Smooth muscle cell (in vitro differentiated cells): ENCODE results near the gene FBXW10B. TPM values are rescaled to one million over a fixed set of nuclear protein-coding genes. Genes with fewer than 3 reads are reported as not detected.
"Not testable (repeated sequence)": the region's sequence is repeated elsewhere in the genome, so short reads cannot be mapped to it uniquely, and the experiment has no call there.

ENCODE experiments used
- DNase-seq: peaks from one replicate; lab custom pipeline; 2025; ENCODE audit not compliant: unreplicated experiment; lab: John Stamatoyannopoulos, UW
- H2AFZ ChIP-seq: fragments of 200-600 bp; sonication (generic); 2 replicates; pipeline ENCODE4 v1.6.0; 2016; ENCODE audit warnings: antibody characterized with exemption, low read depth, mild to moderate bottlenecking
- H3F3A ChIP-seq: fragments of 200-600 bp; sonication (generic); 2 replicates; pipeline ENCODE4 v1.6.0; 2017; ENCODE audit warnings: antibody characterized with exemption, low read depth
- H3K27ac ChIP-seq: fragments of 200-600 bp; sonication (generic); 2 replicates; pipeline ENCODE4 v1.5.1; 2016; ENCODE audit warnings: low read depth, mild to moderate bottlenecking
- H3K27me3 ChIP-seq: fragments of 200-600 bp; sonication (generic); 2 replicates; pipeline ENCODE4 v1.6.1; 2016; ENCODE audit warnings: low read depth, mild to moderate bottlenecking
- H3K36me3 ChIP-seq: fragments of 200-600 bp; sonication (generic); 2 replicates; pipeline ENCODE4 v1.5.1; 2016; ENCODE audit warnings: low read depth
- H3K4me1 ChIP-seq: fragments of 200-600 bp; sonication (generic); 2 replicates; pipeline ENCODE4 v1.5.1; 2016; ENCODE audit warnings: low read depth
- H3K4me2 ChIP-seq: fragments of 200-600 bp; sonication (generic); 2 replicates; pipeline ENCODE4 v1.6.0; 2016; ENCODE audit warnings: mild to moderate bottlenecking
- H3K4me3 ChIP-seq: fragments of 200-600 bp; sonication (generic); 2 replicates; pipeline ENCODE4 v1.5.1; 2016; ENCODE audit warnings: mild to moderate bottlenecking
- H3K79me2 ChIP-seq: fragments of 200-600 bp; sonication (generic); 2 replicates; pipeline ENCODE4 v1.6.0; 2016; ENCODE audit warnings: low read depth, mild to moderate bottlenecking
- H3K9ac ChIP-seq: fragments of 200-600 bp; sonication (generic); 2 replicates; pipeline ENCODE4 v1.6.0; 2016; ENCODE audit warnings: low read depth
- H3K9me3 ChIP-seq: fragments of 200-600 bp; sonication (generic); replicated peaks from 2 replicates; pipeline ENCODE4 v1.5.1; 2016; ENCODE audit warnings: low read depth
- H4K20me1 ChIP-seq: fragments of 200-600 bp; sonication (generic); 2 replicates; pipeline ENCODE4 v1.6.0; 2016; ENCODE audit warnings: low read depth
- WGBS: methylation state at CpG from one replicate; pipeline ENCODE4 v1.1.7; 2016; ENCODE audit warnings: low lambda C conversion rate; 5-methylcytosine and 5-hydroxymethylcytosine counted together
- polyA plus RNA-seq: library from polyadenylated mRNA; unstranded; fragments of >200 nt; fragmentation: Nextera tagmentation; extraction: Ambion mirVana; gene quantifications from 2 replicates; pipeline ENCODE4 v1.2.1, GENCODE V29; 2016
- total RNA-seq: library from RNA; depleted of rRNA; stranded (reverse); fragments of >200 nt; gene quantifications from 2 replicates; pipeline ENCODE4 v1.2.3, GENCODE V29; 2014

Gene FBXW10B
- total and polyA plus RNA-seq, 2 experiments from 2014 or later, result 0.23 to 3.1 TPM

GRCh38 chr17:15623661-15624209 is 4.2 kb upstream of the FBXW10B start:
- H3K27me3 ChIP-seq, DNase-seq: not testable (repeated sequence)
- 91% methylated on average over 3 of the region's 3 CpGs for WGBS

GRCh38 chr17:15623255-15623654 is 3.8 kb upstream of the FBXW10B start:
- H3K27ac ChIP-seq, H4K20me1 ChIP-seq, H3K9ac ChIP-seq, H3F3A ChIP-seq, H3K27me3 ChIP-seq, H3K36me3 ChIP-seq, H3K4me1 ChIP-seq, H3K79me2 ChIP-seq, DNase-seq, H3K9me3 ChIP-seq, H2AFZ ChIP-seq, H3K4me2 ChIP-seq, H3K4me3 ChIP-seq: not testable (repeated sequence)
- 98% methylated on average over 3 of the region's 4 CpGs for WGBS

More at GRCh38 chr17:15623661-15624209, 4.2 kb upstream of the FBXW10B start:
- not testable (repeated sequence) for H3K79me2 ChIP-seq, H4K20me1 ChIP-seq, H2AFZ ChIP-seq, H3K9ac ChIP-seq, H3K27ac ChIP-seq, H3F3A ChIP-seq, H3K4me2 ChIP-seq, H3K36me3 ChIP-seq, H3K4me3 ChIP-seq, H3K9me3 ChIP-seq, H3K4me1 ChIP-seq

- WGBS, result 85% methylated on average over 6 of the region's 8 CpGs
- H2AFZ ChIP-seq, H3K27ac ChIP-seq, H3K79me2 ChIP-seq, H3K4me2 ChIP-seq, H4K20me1 ChIP-seq, DNase-seq, H3F3A ChIP-seq, H3K27me3 ChIP-seq, H3K4me1 ChIP-seq, H3K9ac ChIP-seq, H3K9me3 ChIP-seq, H3K4me3 ChIP-seq, H3K36me3 ChIP-seq: not testable (repeated sequence)
Observed at GRCh38 chr17:15622124-15622523, 2.6 kb upstream of the FBXW10B start.

GRCh38 chr17:15616828-15617227 is 2.7 kb downstream of the FBXW10B start:
- not testable (repeated sequence) for H3K36me3 ChIP-seq, H3K27ac ChIP-seq, H2AFZ ChIP-seq, H3F3A ChIP-seq, H3K9ac ChIP-seq, H3K27me3 ChIP-seq, H3K79me2 ChIP-seq, H3K4me2 ChIP-seq, H3K9me3 ChIP-seq, H4K20me1 ChIP-seq, H3K4me3 ChIP-seq, DNase-seq, H3K4me1 ChIP-seq
- 38% methylated on average over 4 of the region's 4 CpGs for WGBS

- H3K9me3 ChIP-seq, H3K79me2 ChIP-seq, H3K27me3 ChIP-seq, H3K36me3 ChIP-seq, DNase-seq, H3K9ac ChIP-seq, H4K20me1 ChIP-seq, H3F3A ChIP-seq, H3K27ac ChIP-seq, H3K4me2 ChIP-seq, H3K4me1 ChIP-seq, H2AFZ ChIP-seq, H3K4me3 ChIP-seq: not testable (repeated sequence)
- 56% methylated on average over 6 of the region's 6 CpGs for WGBS
Observed at GRCh38 chr17:15615850-15616249, 3.7 kb downstream of the FBXW10B start.

GRCh38 chr17:15613111-15613510 is 6.4 kb downstream of the FBXW10B start:
- H3F3A ChIP-seq, DNase-seq, H3K27ac ChIP-seq, H3K4me2 ChIP-seq, H3K27me3 ChIP-seq, H3K9ac ChIP-seq, H3K9me3 ChIP-seq, H3K4me1 ChIP-seq, H3K79me2 ChIP-seq, H2AFZ ChIP-seq, H4K20me1 ChIP-seq, H3K36me3 ChIP-seq, H3K4me3 ChIP-seq: not testable (repeated sequence)
- 88% methylated on average over 1 of the region's 1 CpG for WGBS

GRCh38 chr17:15592960-15593359 is 26.5 kb downstream of the FBXW10B start:
- not testable (repeated sequence) for H3K4me3 ChIP-seq, H3K27me3 ChIP-seq, H3K27ac ChIP-seq, DNase-seq, H3K9ac ChIP-seq, H3F3A ChIP-seq, H4K20me1 ChIP-seq, H3K36me3 ChIP-seq, H3K4me1 ChIP-seq, H3K4me2 ChIP-seq, H3K9me3 ChIP-seq, H3K79me2 ChIP-seq, H2AFZ ChIP-seq
- 100% methylated on average over 6 of the region's 8 CpGs for WGBS

- H3K4me3 ChIP-seq, H3F3A ChIP-seq, H3K27me3 ChIP-seq, H3K9ac ChIP-seq, H3K27ac ChIP-seq, H3K79me2 ChIP-seq, H3K4me2 ChIP-seq, DNase-seq, H2AFZ ChIP-seq, H3K36me3 ChIP-seq, H3K9me3 ChIP-seq, H3K4me1 ChIP-seq, H4K20me1 ChIP-seq: not testable (repeated sequence)
- WGBS, result 82% methylated on average over 5 of the region's 5 CpGs
Observed at GRCh38 chr17:15591986-15592385, 27.5 kb downstream of the FBXW10B start.

- H3K79me2 ChIP-seq, H3K4me1 ChIP-seq, H3K4me3 ChIP-seq, DNase-seq, H4K20me1 ChIP-seq, H2AFZ ChIP-seq, H3K9me3 ChIP-seq, H3K27ac ChIP-seq, H3K27me3 ChIP-seq, H3K9ac ChIP-seq, H3K36me3 ChIP-seq, H3F3A ChIP-seq, H3K4me2 ChIP-seq: not testable (repeated sequence)
- 95% methylated on average over 1 of the region's 1 CpG for WGBS
Observed at GRCh38 chr17:15590844-15591243, 28.7 kb downstream of the FBXW10B start.
